ENCODE data around the gene PDE1A.

PDE1A gene

GRCh38 chr2:182361477-182361876 is 65.4 kb downstream of the PDE1A start:
- no peak for TF ChIP-seq CTCF (IDR thresholded peaks at IDR 0.05; ENCODE audit: low read depth, low read length, missing control alignments)
- H3K4me3 ChIP-seq (ENCODE audit: low read depth, low read length): no peak overlapping the region
- no peak for DNase-seq
- in situ Hi-C loops (cut with HindIII; ENCODE audit: low pct_ligation_motif_present, low sequenced_read_pairs): no loop called here
- no peaks in the 10 kb centered on the region for H3K36me3 ChIP-seq (replicated peaks)
- H3K27me3 ChIP-seq (replicated peaks): no peaks in the 10 kb centered on the region
- no peak overlapping the region for H3K27ac ChIP-seq

GRCh38 chr2:182360663-182361260 is 66.1 kb downstream of the PDE1A start:
- H3K4me3 ChIP-seq (ENCODE audit: low read depth, low read length): no peak overlapping the region
- TF ChIP-seq CTCF (IDR thresholded peaks at IDR 0.05; ENCODE audit: low read depth, low read length, missing control alignments): no peak
- no peaks in the 10 kb centered on the region for H3K27me3 ChIP-seq (replicated peaks)
- H3K27ac ChIP-seq: no peak overlapping the region
- H3K36me3 ChIP-seq (replicated peaks): no peaks in the 10 kb centered on the region
- no peak for DNase-seq
- in situ Hi-C loops (cut with HindIII; ENCODE audit: low pct_ligation_motif_present, low sequenced_read_pairs): no loop called here

DNA sequence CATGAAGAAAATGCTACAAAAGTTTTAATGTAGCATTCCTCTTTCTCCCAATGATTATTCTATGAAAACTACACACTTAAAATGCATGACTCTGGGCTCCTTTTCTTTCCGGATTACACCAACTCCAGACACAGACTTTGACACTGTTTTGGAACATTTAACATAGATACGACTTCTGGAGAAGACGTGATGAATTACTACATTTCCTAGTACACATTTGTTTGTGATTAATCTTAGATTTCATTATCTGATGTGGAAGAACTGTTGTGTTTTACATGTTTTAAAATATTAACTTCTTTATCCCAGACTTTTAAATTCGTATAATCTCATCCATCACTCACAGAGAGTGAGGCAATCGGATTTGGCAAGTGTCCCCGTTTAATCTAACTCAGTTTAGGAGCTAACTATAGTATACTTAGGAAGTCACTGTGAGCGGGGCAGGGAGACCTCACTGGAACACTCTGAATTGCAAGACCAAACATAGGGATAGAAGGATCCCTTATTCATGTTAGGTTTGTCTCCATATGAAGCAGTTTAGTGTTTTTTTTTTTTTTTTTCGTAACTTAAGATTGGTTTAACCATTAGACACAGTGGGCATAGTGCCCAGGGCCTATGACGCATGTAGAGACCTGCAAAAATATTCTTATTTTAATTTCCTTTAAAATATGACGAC is 66.7 kb downstream of the PDE1A start:
- no peaks in the 10 kb centered on the region for H3K27me3 ChIP-seq (replicated peaks)
- H3K27ac ChIP-seq: no peak overlapping the region
- in situ Hi-C loops (cut with HindIII; ENCODE audit: low pct_ligation_motif_present, low sequenced_read_pairs): no loop called here
- H3K4me3 ChIP-seq (ENCODE audit: low read depth, low read length): no peak overlapping the region
- no peak for TF ChIP-seq CTCF (IDR thresholded peaks at IDR 0.05; ENCODE audit: low read depth, low read length, missing control alignments)
- no peaks in the 10 kb centered on the region for H3K36me3 ChIP-seq (replicated peaks)
- DNase-seq: no peak

- DNase-seq: no peak
- in situ Hi-C loops (cut with HindIII; ENCODE audit: low pct_ligation_motif_present, low sequenced_read_pairs): no loop called here
- Histone ChIP-seq H3K27ac (no peak overlapping the region), H3K36me3 (replicated peaks) (no peaks in the 10 kb centered on the region), H3K27me3 (replicated peaks) (no peaks in the 10 kb centered on the region), H3K4me3 (ENCODE audit: low read depth, low read length) (no peak overlapping the region)
- TF ChIP-seq CTCF (IDR thresholded peaks at IDR 0.05; ENCODE audit: low read depth, low read length, missing control alignments): no peak
Observed at GRCh38 chr2:182359027-182359989, 67.5 kb downstream of the PDE1A start.

GRCh38 chr2:182358601-182359000 is 68.2 kb downstream of the PDE1A start:
- Histone ChIP-seq H3K36me3 (replicated peaks) (no peaks in the 10 kb centered on the region), H3K27me3 (replicated peaks) (no peaks in the 10 kb centered on the region), H3K27ac (no peak overlapping the region), H3K4me3 (ENCODE audit: low read depth, low read length) (no peak overlapping the region)
- DNase-seq: no peak
- TF ChIP-seq CTCF (IDR thresholded peaks at IDR 0.05; ENCODE audit: low read depth, low read length, missing control alignments): no peak
- in situ Hi-C loops (cut with HindIII; ENCODE audit: low pct_ligation_motif_present, low sequenced_read_pairs): no loop called here

Data from brain microvascular endothelial cell (primary cell).